HG03060 (cell line): ENCODE results near the gene PAX5.
"Not testable (repeated sequence)": the region's sequence is repeated elsewhere in the genome, so short reads cannot be mapped to it uniquely, and the experiment has no call there.

Experiments
- ATAC-seq: cut with Tn5 transposase; IDR thresholded peaks from one replicate; pipeline ENCODE4 v1.9.1; 2021; ENCODE audit warnings: low read depth, moderate number of reproducible peaks; ENCODE audit not compliant: unreplicated experiment

Gene PAX5

GRCh38 chr9:36888551-36888950 lies 145.5 kb downstream of the PAX5 start:
- ATAC-seq = no peak

GRCh38 chr9:36884721-36885120 lies 149.3 kb downstream of the PAX5 start:
- ATAC-seq = no peak

GRCh38 chr9:36882594-36882993 lies 151.5 kb downstream of the PAX5 start:
- no peak for ATAC-seq

GRCh38 chr9:36881743-36882441 lies 152.2 kb downstream of the PAX5 start:
- no peak for ATAC-seq

GRCh38 chr9:36881316-36881715 lies 152.8 kb downstream of the PAX5 start:
- no peak for ATAC-seq

- ATAC-seq = no peak
These were observed 154.0 kb downstream of the PAX5 start for GRCh38 chr9:36880075-36880474.

GRCh38 chr9:36878986-36879982 lies 154.8 kb downstream of the PAX5 start:
- no peak for ATAC-seq

- no peak for ATAC-seq
These were observed 156.8 kb downstream of the PAX5 start for GRCh38 chr9:36877239-36877638.

GRCh38 chr9:36876056-36876455 lies 158.0 kb downstream of the PAX5 start:
- no peak for ATAC-seq

GRCh38 chr9:36874921-36875320 lies 159.1 kb downstream of the PAX5 start:
- ATAC-seq = no peak

GRCh38 chr9:36874261-36874660 lies 159.8 kb downstream of the PAX5 start:
- no peak for ATAC-seq

- ATAC-seq = no peak
These were observed 160.7 kb downstream of the PAX5 start for GRCh38 chr9:36873247-36873875.

- no peak for ATAC-seq
These were observed 161.4 kb downstream of the PAX5 start for GRCh38 chr9:36872641-36873040.

GRCh38 chr9:36871606-36872005 lies 162.5 kb downstream of the PAX5 start:
- no peak for ATAC-seq

- ATAC-seq = no peak
These were observed 163.1 kb downstream of the PAX5 start for GRCh38 chr9:36870960-36871359.

GRCh38 chr9:36869605-36870004 lies 164.5 kb downstream of the PAX5 start:
- not testable (repeated sequence) for ATAC-seq

- ATAC-seq = no peak
These were observed 165.3 kb downstream of the PAX5 start for GRCh38 chr9:36868586-36869282.

- no peak for ATAC-seq
These were observed 166.2 kb downstream of the PAX5 start for GRCh38 chr9:36867672-36868471.

GRCh38 chr9:36867241-36867640 lies 166.8 kb downstream of the PAX5 start:
- ATAC-seq = no peak

- no peak for ATAC-seq
These were observed 167.2 kb downstream of the PAX5 start for GRCh38 chr9:36866840-36867239.
